Activated CD4-positive, CD25-positive, alpha-beta regulatory T cell treated with anti-CD3 and anti-CD28 coated beads, Interleukin-2, amount 50 U/mL, for 72 hours (primary cell): ENCODE data around the gene PAQR7.

Experiments used
- DNase-seq: peaks from one replicate; pipeline ENCODE4 v3.0.0; 2021

PAQR7 gene

GRCh38 chr1:25813734-25814471 is 61.6 kb downstream of the PAQR7 start:
- DNase-seq: no peak

DNA sequence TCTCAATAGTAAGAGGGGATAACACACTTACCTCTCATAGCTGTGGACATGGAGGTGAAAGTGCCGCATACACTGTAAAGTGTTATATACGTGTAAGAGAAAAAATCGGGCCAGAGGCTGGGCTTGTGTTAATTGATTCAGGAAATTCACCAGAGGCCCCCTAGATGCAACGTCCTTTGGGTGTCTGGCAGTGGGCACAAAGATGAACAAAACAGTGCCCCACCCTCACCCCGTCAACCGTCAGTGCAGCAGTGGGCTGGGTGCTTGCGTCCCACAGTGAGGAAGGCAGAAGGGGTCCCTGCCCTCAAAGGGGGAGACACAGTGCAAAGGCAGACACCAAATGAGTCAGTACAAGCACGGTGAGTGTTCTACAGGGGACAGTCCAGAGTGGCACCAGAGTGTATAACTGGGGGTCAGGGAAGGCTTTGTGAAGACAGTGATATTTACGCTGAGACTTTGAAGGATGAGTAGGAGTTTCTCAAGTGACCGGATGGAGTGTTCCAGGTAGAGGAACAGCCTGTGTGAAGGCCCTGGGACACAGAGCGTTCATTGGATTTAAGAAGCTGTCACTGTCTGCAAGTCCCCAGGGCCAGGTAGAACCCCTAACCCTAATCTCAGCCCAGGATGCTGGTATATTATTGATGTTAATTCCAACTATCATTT is 62.3 kb downstream of the PAQR7 start:
- no peak for DNase-seq
